PC-9 (cell line): ENCODE data around the gene TMPRSS2.

Source experiments
- CTCF ChIP-seq: fragments of 200-600 bp; sonication (generic); conservative IDR thresholded peaks from 2 replicates; pipeline ENCODE4 v1.6.1; 2017; ENCODE audit warnings: mixed run types, antibody characterized with exemption, mild to moderate bottlenecking, moderate library complexity
- EZH2 ChIP-seq: fragments of 200-600 bp; sonication (generic); IDR thresholded peaks from 2 replicates; pipeline ENCODE4 v1.8.0; 2017; ENCODE audit warnings: antibody characterized with exemption, low read depth

- TF ChIP-seq CTCF (no peak), EZH2 (no peak)
These were observed 10.9 kb downstream of the TMPRSS2 start for GRCh38 chr21:41497008-41497407.
